GM23338 (cell line): ENCODE measurements around the gene SLC3A2. TPM values are rescaled to one million over a fixed set of nuclear protein-coding genes. Genes with fewer than 3 reads are reported as not detected.

Experiments
- ATAC-seq: fragments of 200-7000 bp; cut with Tn5 transposase; 3 replicates; pipeline ENCODE4 v1.9.1; 2020
- DNase-seq: peaks from one replicate; pipeline ENCODE4 v3.0.0-alpha.2; 2015; ENCODE audit warnings: low spot score
- H2AFZ ChIP-seq: fragments of 200-600 bp; sonication (generic); 2 replicates; pipeline ENCODE4 v1.8.0; 2016; ENCODE audit warnings: antibody characterized with exemption, mild to moderate bottlenecking, moderate library complexity
- H3F3A ChIP-seq: fragments of 200-600 bp; sonication (generic); replicated peaks from 2 replicates; pipeline ENCODE4 v1.8.0; 2017; ENCODE audit warnings: antibody characterized with exemption, mixed run types, low read depth
- H3K27ac ChIP-seq: fragments of 200-600 bp; sonication (generic); 2 replicates; pipeline ENCODE4 v1.6.1; 2016; ENCODE audit warnings: low read depth
- H3K27me3 ChIP-seq: fragments of 200-600 bp; sonication (generic); 2 replicates; pipeline ENCODE4 v1.8.0; 2016; ENCODE audit warnings: mild to moderate bottlenecking, mixed run types, moderate library complexity; ENCODE audit not compliant: insufficient read depth
- H3K36me3 ChIP-seq: fragments of 200-600 bp; sonication (generic); 2 replicates; pipeline ENCODE4 v1.8.0; 2016; ENCODE audit warnings: mild to moderate bottlenecking; ENCODE audit not compliant: insufficient read depth
- H3K4me1 ChIP-seq: fragments of 200-600 bp; sonication (generic); 2 replicates; pipeline ENCODE4 v1.8.0; 2016; ENCODE audit warnings: mild to moderate bottlenecking, moderate library complexity; ENCODE audit not compliant: insufficient read depth
- H3K4me2 ChIP-seq: fragments of 200-600 bp; sonication (generic); 2 replicates; pipeline ENCODE4 v1.7.1; 2017; ENCODE audit warnings: mixed run types
- H3K4me3 ChIP-seq: fragments of 200-600 bp; sonication (generic); 2 replicates; pipeline ENCODE4 v1.6.1; 2016; ENCODE audit warnings: mixed run types
- H3K79me2 ChIP-seq: fragments of 200-600 bp; sonication (generic); replicated peaks from 2 replicates; pipeline ENCODE4 v1.8.0; 2017; ENCODE audit warnings: mild to moderate bottlenecking; ENCODE audit not compliant: insufficient read depth
- H3K9me2 ChIP-seq: fragments of 200-600 bp; sonication (generic); 2 replicates; pipeline ENCODE4 v1.8.0; 2017; ENCODE audit not compliant: insufficient read depth
- H4K20me1 ChIP-seq: fragments of 200-600 bp; sonication (generic); replicated peaks from 2 replicates; pipeline ENCODE4 v1.8.0; 2017; ENCODE audit warnings: mild to moderate bottlenecking; ENCODE audit not compliant: insufficient read depth
- H3K27ac Mint-ChIP-seq: 2 replicates; pipeline ENCODE4 v1.8.0; 2020; ENCODE audit warnings: inconsistent platforms, mild to moderate bottlenecking, moderate library complexity, mixed read lengths
- H3K27me3 Mint-ChIP-seq: 3 replicates; pipeline ENCODE4 v1.8.0; 2022; ENCODE audit warnings: low read depth, mild to moderate bottlenecking, moderate library complexity, mixed read lengths, inconsistent platforms; ENCODE audit not compliant: insufficient read depth, poor library complexity
- H3K36me3 Mint-ChIP-seq: 3 replicates; pipeline ENCODE4 v1.8.0; 2021; ENCODE audit warnings: low read depth, mild to moderate bottlenecking, inconsistent platforms, moderate library complexity, mixed read lengths
- H3K4me1 Mint-ChIP-seq: 3 replicates; pipeline ENCODE4 v1.8.0; 2020; ENCODE audit warnings: mild to moderate bottlenecking, inconsistent platforms, mixed read lengths
- H3K4me3 Mint-ChIP-seq: 3 replicates; pipeline ENCODE4 v1.8.0; 2021; ENCODE audit warnings: moderate library complexity, mild to moderate bottlenecking, inconsistent platforms, mixed read lengths
- H3K9me3 Mint-ChIP-seq: 3 replicates; pipeline ENCODE4 v1.8.0; 2020; ENCODE audit warnings: moderate library complexity, mild to moderate bottlenecking, inconsistent platforms, mixed read lengths
- CREB1 ChIP-seq: fragments of 250-450 bp; sonication (Bioruptor Pico); IDR thresholded peaks from 2 replicates; pipeline ENCODE4 v1.5.0; 2020; ENCODE audit warnings: low read depth, mild to moderate bottlenecking, moderate library complexity
- ETS1 ChIP-seq: IDR thresholded peaks from 2 replicates; pipeline ENCODE4 v1.6.1; 2016; ENCODE audit warnings: antibody characterized with exemption
- JUNB ChIP-seq: IDR thresholded peaks from one replicate; pipeline ENCODE4 v1.6.1; 2016; ENCODE audit warnings: antibody characterized with exemption; ENCODE audit not compliant: unreplicated experiment
- NANOG ChIP-seq: IDR thresholded peaks from 2 replicates; pipeline ENCODE4 v1.6.1; 2016; ENCODE audit warnings: antibody characterized with exemption, borderline replicate concordance
- POLR2AphosphoS5 ChIP-seq: IDR thresholded peaks from 2 replicates; pipeline ENCODE4 v1.6.1; 2016; ENCODE audit warnings: antibody characterized with exemption, low read depth
- ZNF331 ChIP-seq: fragments of 250-450 bp; sonication (Bioruptor Pico); IDR thresholded peaks from 2 replicates; pipeline ENCODE4 v1.5.0; 2020; ENCODE audit warnings: low read depth, mild to moderate bottlenecking, moderate library complexity
- ZNF462 ChIP-seq: fragments of 250-450 bp; sonication (Bioruptor Pico); IDR thresholded peaks from 2 replicates; pipeline ENCODE4 v1.5.0; 2020; ENCODE audit warnings: mild to moderate bottlenecking, moderate library complexity
- polyA plus RNA-seq: library from polyadenylated mRNA; unstranded; fragments of >200 nt; fragmentation: Nextera tagmentation; extraction: Ambion mirVana; gene quantifications from 2 replicates; pipeline ENCODE4 v1.2.1, GENCODE V29; 2016
- total RNA-seq: library from RNA; depleted of rRNA; stranded (reverse); fragments of >200 nt; shearing (Covaris generic); gene quantifications from 2 replicates; pipeline ENCODE4 v1.2.3, GENCODE V29; 2014

Gene SLC3A2
- total and polyA plus RNA-seq, 2 experiments from 2014 or later, result 240 to 425 TPM

- TF ChIP-seq ZNF462 (CRISPR knock-in tag), result no peak
Observed at GRCh38 chr11:62892077-62892922, 11.6 kb downstream of the SLC3A2 start (continued).

GRCh38 chr11:62895501-62895900, 14.8 kb downstream of the SLC3A2 start:
- no peaks in the 10 kb centered on the region for H3K79me2 ChIP-seq
- no peak overlapping the region for H3K4me2 ChIP-seq
- H3K9me2 ChIP-seq, result no peaks in the 10 kb centered on the region
- no peak for DNase-seq
- H3K27ac ChIP-seq, result no peak overlapping the region
- H4K20me1 ChIP-seq, result no peaks in the 10 kb centered on the region; the same call in 1 of the 2 replicates
- ATAC-seq, result no peak
- Mint-ChIP-seq H3K27me3 (peaks cover 10% of the 10 kb centered on the region), H3K4me1 (peaks cover 17% of the 10 kb centered on the region), H3K36me3 (no peaks in the 10 kb centered on the region), H3K27ac (no peak overlapping the region), H3K4me3 (no peak overlapping the region), H3K9me3 (no peaks in the 10 kb centered on the region; the same call in 2 of the 3 replicates)
- H3K36me3 ChIP-seq, result no peaks in the 10 kb centered on the region
- no peak overlapping the region for H3K4me3 ChIP-seq
- peaks cover 15% of the 10 kb centered on the region; the same call in 1 of the 2 replicates for H3F3A ChIP-seq
- peaks cover 16% of the 10 kb centered on the region for H3K4me1 ChIP-seq
- no peak overlapping the region for H2AFZ ChIP-seq
- H3K27me3 ChIP-seq, result no peaks in the 10 kb centered on the region
- TF ChIP-seq CREB1 (CRISPR knock-in tag) (no peak), ZNF462 (CRISPR knock-in tag) (no peak), POLR2AphosphoS5 (no peak), ZNF331 (CRISPR knock-in tag) (no peak), JUNB (no peak), ETS1 (no peak), NANOG (no peak)
